Measurements from ENCODE around the gene LRRC4C. TPM values are rescaled to one million over a fixed set of nuclear protein-coding genes. Genes with fewer than 3 reads are reported as not detected.

Gene LRRC4C
- total and polyA plus RNA-seq, 2 donors (not counting 1 experiment from before 2014, with no cell fraction given), result under 0.01 to 0.02 TPM

GRCh38 chr11:40842750-40843339, 616.6 kb downstream of the LRRC4C start:
- Histone ChIP-seq H3K36me3 (ENCODE audit: control insufficient read depth, insufficient read depth, low read length) (no peaks in the 10 kb centered on the region), H3K79me2 (ENCODE audit: control insufficient read depth, insufficient read depth, low read length) (no peaks in the 10 kb centered on the region), H4K20me1 (ENCODE audit: control insufficient read depth, extremely low read depth, insufficient read depth, low read length) (no peaks in the 10 kb centered on the region), H3K4me1 (ENCODE audit: control insufficient read depth, extremely low read depth, insufficient read depth, low read length) (no peaks in the 10 kb centered on the region), H3K27me3 (ENCODE audit: control insufficient read depth, insufficient read depth, low read length) (no peaks in the 10 kb centered on the region), H3K9me3 (ENCODE audit: control insufficient read depth, insufficient read depth, low read depth, low read length) (no peaks in the 10 kb centered on the region), H3K9ac (ENCODE audit: insufficient read depth, low read length) (no peak overlapping the region), H3K4me3 (replicated peaks in 1 of 4; ENCODE audit: control extremely low read depth in 1 of 4, insufficient read depth in 1 of 4, low read depth in 3 of 4, low read length in 4 of 4) (no peak overlapping the region), H3K4me2 (ENCODE audit: extremely low read depth, insufficient read depth, low read length) (no peak overlapping the region), H2AFZ (ENCODE audit: low read length) (no peak overlapping the region), H3K27ac (ENCODE audit: insufficient read depth, low read length) (no peak overlapping the region)
- DNase-seq (ENCODE audit: low read depth in 2 of 2), result no peak
- TF ChIP-seq EZH2 (IDR thresholded peaks at IDR 0.05; ENCODE audit: low read length, missing control alignments), result no peak
- no peak for TF ChIP-seq CTCF (conservative IDR thresholded peaks at IDR 0.05 in 1 of 2, IDR thresholded peaks at IDR 0.05 in 1 of 2; ENCODE audit: low read depth in 1 of 2, low read length in 2 of 2)

- Histone ChIP-seq H3K4me1 (ENCODE audit: control insufficient read depth, extremely low read depth, insufficient read depth, low read length) (no peaks in the 10 kb centered on the region), H3K27ac (ENCODE audit: insufficient read depth, low read length) (no peak overlapping the region), H3K4me3 (replicated peaks in 1 of 4; ENCODE audit: control extremely low read depth in 1 of 4, insufficient read depth in 1 of 4, low read depth in 3 of 4, low read length in 4 of 4) (no peak overlapping the region), H3K4me2 (ENCODE audit: extremely low read depth, insufficient read depth, low read length) (no peak overlapping the region), H3K79me2 (ENCODE audit: control insufficient read depth, insufficient read depth, low read length) (no peaks in the 10 kb centered on the region), H4K20me1 (ENCODE audit: control insufficient read depth, extremely low read depth, insufficient read depth, low read length) (no peaks in the 10 kb centered on the region), H3K36me3 (ENCODE audit: control insufficient read depth, insufficient read depth, low read length) (no peaks in the 10 kb centered on the region), H3K9me3 (ENCODE audit: control insufficient read depth, insufficient read depth, low read depth, low read length) (no peaks in the 10 kb centered on the region), H3K27me3 (ENCODE audit: control insufficient read depth, insufficient read depth, low read length) (no peaks in the 10 kb centered on the region), H3K9ac (ENCODE audit: insufficient read depth, low read length) (no peak overlapping the region), H2AFZ (ENCODE audit: low read length) (no peak overlapping the region)
- no peak for TF ChIP-seq CTCF (conservative IDR thresholded peaks at IDR 0.05 in 1 of 2, IDR thresholded peaks at IDR 0.05 in 1 of 2; ENCODE audit: low read depth in 1 of 2, low read length in 2 of 2)
- TF ChIP-seq EZH2 (IDR thresholded peaks at IDR 0.05; ENCODE audit: low read length, missing control alignments), result no peak
- DNase-seq (ENCODE audit: low read depth in 2 of 2), result no peak
Observed at GRCh38 chr11:40841231-40841630, 618.2 kb downstream of the LRRC4C start.

GRCh38 chr11:40838181-40838683, 621.2 kb downstream of the LRRC4C start:
- DNase-seq (ENCODE audit: low read depth in 2 of 2), result no peak

More at GRCh38 chr11:40838181-40838683, 621.2 kb downstream of the LRRC4C start:
- Histone ChIP-seq H3K36me3 (ENCODE audit: control insufficient read depth, insufficient read depth, low read length) (no peaks in the 10 kb centered on the region), H3K9me3 (ENCODE audit: control insufficient read depth, insufficient read depth, low read depth, low read length) (no peaks in the 10 kb centered on the region), H3K27me3 (ENCODE audit: control insufficient read depth, insufficient read depth, low read length) (no peaks in the 10 kb centered on the region), H3K79me2 (ENCODE audit: control insufficient read depth, insufficient read depth, low read length) (no peaks in the 10 kb centered on the region), H4K20me1 (ENCODE audit: control insufficient read depth, extremely low read depth, insufficient read depth, low read length) (no peaks in the 10 kb centered on the region), H3K9ac (ENCODE audit: insufficient read depth, low read length) (no peak overlapping the region), H3K4me1 (ENCODE audit: control insufficient read depth, extremely low read depth, insufficient read depth, low read length) (no peaks in the 10 kb centered on the region), H3K4me2 (ENCODE audit: extremely low read depth, insufficient read depth, low read length) (no peak overlapping the region), H3K27ac (ENCODE audit: insufficient read depth, low read length) (no peak overlapping the region), H2AFZ (ENCODE audit: low read length) (no peak overlapping the region), H3K4me3 (replicated peaks in 1 of 4; ENCODE audit: control extremely low read depth in 1 of 4, insufficient read depth in 1 of 4, low read depth in 3 of 4, low read length in 4 of 4) (no peak overlapping the region)
- no peak for TF ChIP-seq EZH2 (IDR thresholded peaks at IDR 0.05; ENCODE audit: low read length, missing control alignments)
- TF ChIP-seq CTCF (conservative IDR thresholded peaks at IDR 0.05 in 1 of 2, IDR thresholded peaks at IDR 0.05 in 1 of 2; ENCODE audit: low read depth in 1 of 2, low read length in 2 of 2), result no peak

All from fibroblast of lung (primary cell).